Stimulated activated CD4-positive, alpha-beta T cell treated with anti-CD3 and anti-CD28 coated beads, TNF-alpha, amount 100 ng/mL, for 48 hours (primary cell): ENCODE data around the gene ANKRD33B.
"Not testable (repeated sequence)": the region's sequence is repeated elsewhere in the genome, so short reads cannot be mapped to it uniquely, and the experiment has no call there.

Experiments used
- DNase-seq, 3 donors: peaks; one replicate each; pipeline ENCODE4 v3.0.0-alpha.2; 2020; ENCODE audit warnings: low read depth in 3 of 3

The ANKRD33B gene

GRCh38 chr5:10635257-10635866 lies 71.5 kb downstream of the ANKRD33B start:
- DNase-seq = peak; percentile 65 to 79 (median 71)

- no peak for DNase-seq
Measured at GRCh38 chr5:10635867-10636350, 72.0 kb downstream of the ANKRD33B start.

GRCh38 chr5:10636363-10637142 lies 72.7 kb downstream of the ANKRD33B start:
- DNase-seq = no peak

GRCh38 chr5:10637944-10638343 lies 74.1 kb downstream of the ANKRD33B start:
- no peak for DNase-seq

- DNase-seq = not testable (repeated sequence)
Measured at GRCh38 chr5:10638723-10639122, 74.9 kb downstream of the ANKRD33B start.

- DNase-seq = no peak
Measured at GRCh38 chr5:10639846-10640368, 76.0 kb downstream of the ANKRD33B start.

GRCh38 chr5:10642367-10642766 lies 78.5 kb downstream of the ANKRD33B start:
- no peak for DNase-seq

- DNase-seq = no peak
Measured at GRCh38 chr5:10644192-10644591, 80.3 kb downstream of the ANKRD33B start.

- DNase-seq = no peak
Measured at GRCh38 chr5:10645146-10645545, 81.3 kb downstream of the ANKRD33B start.

- no peak for DNase-seq
Measured at GRCh38 chr5:10645671-10646070, 81.8 kb downstream of the ANKRD33B start.

GRCh38 chr5:10647640-10648039 lies 83.8 kb downstream of the ANKRD33B start:
- DNase-seq = no peak

- DNase-seq = no peak
Measured at GRCh38 chr5:10648806-10649665, 85.2 kb downstream of the ANKRD33B start.

- DNase-seq = no peak
Measured at GRCh38 chr5:10649666-10650380, 86.0 kb downstream of the ANKRD33B start.

GRCh38 chr5:10652151-10652550 lies 88.3 kb downstream of the ANKRD33B start:
- DNase-seq = no peak

GRCh38 chr5:10652606-10653005 lies 88.7 kb downstream of the ANKRD33B start:
- DNase-seq = no peak

GRCh38 chr5:10653043-10653442 lies 89.2 kb downstream of the ANKRD33B start:
- DNase-seq = no peak

GRCh38 chr5:10653751-10654400 lies 90.0 kb downstream of the ANKRD33B start:
- no peak for DNase-seq

- no peak for DNase-seq
Measured at GRCh38 chr5:10654566-10654965, 90.7 kb downstream of the ANKRD33B start.

GRCh38 chr5:10655161-10655971 lies 91.5 kb downstream of the ANKRD33B start:
- no peak for DNase-seq
